ENCODE results near the gene KLC4. TPM values are rescaled to one million over a fixed set of nuclear protein-coding genes. Genes with fewer than 3 reads are reported as not detected.

The KLC4 gene
- polyA plus RNA-seq, 1 donor = 170 TPM

DNA sequence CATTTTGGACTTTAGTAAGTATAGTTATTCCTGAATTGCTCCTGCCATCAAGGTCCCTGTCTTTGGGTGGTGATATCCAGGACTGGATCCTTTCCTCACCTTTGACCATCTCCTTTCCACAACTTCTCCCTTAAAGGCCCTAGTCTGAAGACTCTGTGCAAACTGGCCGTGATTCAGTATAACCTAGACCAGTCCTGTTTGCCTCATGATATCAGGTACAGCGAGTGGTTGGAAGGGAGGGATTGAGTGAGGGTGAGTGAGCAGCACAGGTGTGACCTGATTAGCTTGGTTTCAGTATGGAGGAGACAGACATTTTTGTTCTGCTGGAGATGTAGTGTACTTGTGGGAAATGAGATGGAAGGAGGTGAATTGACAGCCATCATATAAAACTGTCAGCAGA lies 40.3 kb upstream of the KLC4 start:
- Histone ChIP-seq H3K9me3 (ENCODE audit: control insufficient read depth, low read depth, low read length) (no peaks in the 10 kb centered on the region), H3K27ac (ENCODE audit: low read length) (no peak overlapping the region), H3K36me3 (ENCODE audit: control insufficient read depth, insufficient read depth, low read length) (peaks cover 34% of the 10 kb centered on the region), H3K27me3 (ENCODE audit: control insufficient read depth, insufficient read depth, low read length) (no peaks in the 10 kb centered on the region), H3K4me3 (ENCODE audit: low read length) (no peak overlapping the region), H3K4me1 (ENCODE audit: control insufficient read depth, insufficient read depth, low read length) (peaks cover 18% of the 10 kb centered on the region)
- WGBS (ENCODE audit: insufficient coverage, low lambda C conversion rate) = no CpG with 5 or more reads among the region's 2 CpGs
- DNase-seq = no peak

DNA sequence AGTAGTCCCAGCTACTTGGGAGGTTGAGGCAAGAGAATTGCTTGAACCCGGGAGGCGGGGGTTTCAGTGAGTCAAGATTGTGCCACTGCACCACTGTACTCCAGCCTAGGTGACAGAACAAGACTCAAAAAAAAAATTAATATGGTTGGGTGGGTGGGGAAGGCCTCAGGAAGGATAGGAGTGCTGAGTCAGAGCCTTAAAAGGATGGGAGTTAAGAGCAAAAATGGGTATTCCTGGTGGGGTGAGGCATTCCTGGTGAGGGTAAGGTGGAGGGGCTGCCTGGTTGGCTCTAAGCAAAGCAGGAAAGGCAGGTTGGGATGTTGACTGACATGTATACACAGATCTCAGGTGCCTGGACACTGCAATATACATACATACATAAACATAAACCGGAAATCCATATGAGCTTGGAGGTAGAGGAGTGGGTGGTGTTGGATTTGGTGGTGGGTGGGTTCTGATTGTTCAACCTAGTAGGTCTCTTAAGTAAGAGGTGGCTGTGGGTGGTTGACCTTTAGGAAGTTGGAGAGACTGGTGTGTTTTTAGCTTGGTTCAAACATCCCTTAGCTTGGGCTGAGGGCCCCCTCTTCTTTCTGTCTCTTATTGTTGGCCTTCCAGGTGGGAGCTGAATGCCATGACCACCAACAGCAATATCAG lies 39.3 kb upstream of the KLC4 start:
- Histone ChIP-seq H3K4me3 (ENCODE audit: low read length) (no peak overlapping the region), H3K27me3 (ENCODE audit: control insufficient read depth, insufficient read depth, low read length) (no peaks in the 10 kb centered on the region), H3K9me3 (ENCODE audit: control insufficient read depth, low read depth, low read length) (no peaks in the 10 kb centered on the region), H3K27ac (ENCODE audit: low read length) (no peak overlapping the region), H3K4me1 (ENCODE audit: control insufficient read depth, insufficient read depth, low read length) (peaks cover 18% of the 10 kb centered on the region), H3K36me3 (ENCODE audit: control insufficient read depth, insufficient read depth, low read length) (peaks cover 42% of the 10 kb centered on the region)
- DNase-seq = no peak
- WGBS (ENCODE audit: insufficient coverage, low lambda C conversion rate) = no CpG with 5 or more reads among the region's 3 CpGs

DNA sequence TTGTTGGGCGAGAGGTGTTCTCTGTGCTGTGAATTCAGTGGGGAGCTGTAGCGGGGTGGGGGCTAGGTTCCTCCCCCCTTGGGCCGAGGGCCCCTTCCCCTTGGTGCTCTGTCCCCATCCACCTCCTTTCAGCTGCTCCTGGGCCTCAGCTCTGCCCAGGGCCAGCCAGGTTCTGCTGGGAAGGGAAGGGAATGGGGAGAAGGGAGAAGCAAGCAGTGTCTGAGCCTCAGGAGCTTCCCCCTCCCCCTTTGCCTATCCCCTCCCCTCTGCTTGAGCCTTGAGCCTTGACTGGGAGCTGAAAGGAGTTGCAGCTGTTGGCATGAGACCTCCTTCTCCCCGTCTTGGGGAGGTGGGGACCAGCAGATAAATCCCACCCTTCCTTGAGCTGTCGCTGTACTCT lies 38.6 kb upstream of the KLC4 start:
- Histone ChIP-seq H3K27ac (ENCODE audit: low read length) (peak overlapping the region; percentile 53), H3K9me3 (ENCODE audit: control insufficient read depth, low read depth, low read length) (no peaks in the 10 kb centered on the region), H3K36me3 (ENCODE audit: control insufficient read depth, insufficient read depth, low read length) (peaks cover 47% of the 10 kb centered on the region), H3K4me3 (ENCODE audit: low read length) (peak overlapping the region; percentile 77), H3K4me1 (ENCODE audit: control insufficient read depth, insufficient read depth, low read length) (peaks cover 15% of the 10 kb centered on the region), H3K27me3 (ENCODE audit: control insufficient read depth, insufficient read depth, low read length) (no peaks in the 10 kb centered on the region)
- DNase-seq = peak in 1 of 2 donors; percentile 22
- no CpG with 5 or more reads among the region's 5 CpGs for WGBS (ENCODE audit: insufficient coverage, low lambda C conversion rate)

DNA sequence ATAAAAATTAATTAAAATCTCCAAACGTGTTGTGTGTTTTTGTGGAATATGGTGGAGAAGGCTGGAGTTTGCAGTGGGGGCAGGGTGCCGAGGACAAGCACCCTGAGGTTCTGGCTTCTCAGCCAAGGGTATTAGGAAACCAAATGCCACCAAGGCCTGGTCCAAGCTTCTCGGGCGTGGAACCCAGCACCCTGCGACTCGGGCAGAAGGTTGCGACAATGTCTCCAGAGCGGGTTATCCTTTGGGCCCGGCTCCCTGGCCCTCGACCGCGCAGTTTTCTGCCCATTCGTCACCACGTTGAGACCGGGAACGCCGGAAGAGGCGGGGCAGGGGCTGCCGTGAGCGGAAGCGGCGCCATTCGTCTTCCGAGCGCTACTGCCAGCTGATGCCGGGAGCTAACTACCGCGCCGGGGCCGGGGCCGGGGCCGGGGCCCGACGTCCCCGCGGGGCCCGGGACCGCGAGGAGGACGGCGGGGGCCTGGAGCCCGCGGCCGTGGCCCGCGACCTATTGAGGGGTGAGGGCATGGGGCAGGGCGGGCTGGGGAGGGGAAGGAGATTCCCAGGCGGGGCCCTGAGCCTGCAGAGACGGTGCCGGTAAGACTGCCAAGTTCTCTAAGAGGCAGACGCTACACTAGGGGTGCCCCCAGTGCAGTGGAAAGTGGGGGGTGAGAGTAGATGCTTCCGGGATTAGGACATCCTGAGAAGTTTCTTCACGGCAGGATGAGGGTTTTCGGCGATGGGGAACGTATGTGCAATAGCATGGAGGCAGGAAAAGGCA lies 38.0 kb upstream of the KLC4 start, which contains the start of gene RRP36:
RRP36 (plus strand) TSS at position 354 of the 778 bp plus-strand sequence; CDS start at position 386, 32 bp downstream.
- Histone ChIP-seq H3K4me3 (ENCODE audit: low read length) (peak within 1 kb of the TSS; percentile 77), H3K4me1 (ENCODE audit: control insufficient read depth, insufficient read depth, low read length) (peaks cover 11% of the 10 kb centered on the region), H3K27ac (ENCODE audit: low read length) (peak within 1 kb of the TSS; percentile 60), H3K27me3 (ENCODE audit: control insufficient read depth, insufficient read depth, low read length) (no peaks in the 10 kb centered on the region), H3K9me3 (ENCODE audit: control insufficient read depth, low read depth, low read length) (no peaks in the 10 kb centered on the region), H3K36me3 (ENCODE audit: control insufficient read depth, insufficient read depth, low read length) (peaks cover 54% of the 10 kb centered on the region)
- DNase-seq = peak; percentile 44 to 83
- no CpG with 5 or more reads among the region's 56 CpGs for WGBS (ENCODE audit: insufficient coverage, low lambda C conversion rate)

DNA sequence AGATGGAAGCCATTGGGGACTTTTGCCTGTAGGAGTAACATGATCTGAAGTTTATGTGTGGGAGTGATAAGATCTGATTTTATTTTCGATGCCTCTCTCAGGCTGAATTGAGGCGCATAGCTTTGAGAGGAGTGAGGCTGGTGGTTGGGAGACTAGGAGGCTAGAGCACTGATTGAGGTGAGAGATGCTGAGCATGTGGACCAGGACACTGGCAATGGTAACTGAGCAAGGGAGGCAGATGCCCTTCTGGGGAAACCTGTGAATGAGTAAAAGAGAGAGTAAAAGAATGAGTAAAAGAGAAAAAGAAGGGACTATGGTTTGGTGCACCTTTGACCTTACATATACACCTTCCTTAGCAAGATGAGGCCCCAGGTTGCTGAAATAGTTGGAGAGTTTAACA lies 35.0 kb upstream of the KLC4 start:
- DNase-seq = no peak
- H3K4me3 ChIP-seq (ENCODE audit: low read length) = no peak overlapping the region
- WGBS (ENCODE audit: insufficient coverage, low lambda C conversion rate) = no CpG with 5 or more reads among the region's 2 CpGs
- H3K9me3 ChIP-seq (ENCODE audit: control insufficient read depth, low read depth, low read length) = no peaks in the 10 kb centered on the region
- peaks cover 6% of the 10 kb centered on the region for H3K4me1 ChIP-seq (ENCODE audit: control insufficient read depth, insufficient read depth, low read length)
- H3K27me3 ChIP-seq (ENCODE audit: control insufficient read depth, insufficient read depth, low read length) = no peaks in the 10 kb centered on the region
- H3K27ac ChIP-seq (ENCODE audit: low read length) = no peak overlapping the region
- H3K36me3 ChIP-seq (ENCODE audit: control insufficient read depth, insufficient read depth, low read length) = peaks cover 57% of the 10 kb centered on the region

DNA sequence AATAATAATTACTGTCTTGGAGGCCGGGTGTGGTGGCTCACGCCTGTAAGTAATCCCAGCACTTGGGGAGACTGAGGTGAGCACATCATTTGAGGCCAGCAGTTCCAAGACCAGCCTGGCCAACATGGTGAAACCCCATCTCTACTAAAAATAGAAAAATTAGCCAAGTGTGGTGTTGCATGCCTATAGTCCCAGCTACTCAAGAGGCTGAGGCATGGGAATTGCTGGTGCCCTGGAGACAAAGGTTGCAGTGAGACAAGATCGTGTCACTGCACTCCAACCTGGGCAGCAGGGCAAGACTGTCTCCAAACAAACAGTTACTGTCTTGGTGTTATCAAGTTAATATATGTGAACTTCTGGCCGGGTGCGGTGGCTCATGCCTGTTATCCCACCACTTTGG lies 33.1 kb upstream of the KLC4 start:
- Histone ChIP-seq H3K9me3 (ENCODE audit: control insufficient read depth, low read depth, low read length) (no peaks in the 10 kb centered on the region), H3K4me1 (ENCODE audit: control insufficient read depth, insufficient read depth, low read length) (peaks cover 3% of the 10 kb centered on the region), H3K27me3 (ENCODE audit: control insufficient read depth, insufficient read depth, low read length) (no peaks in the 10 kb centered on the region), H3K27ac (ENCODE audit: low read length) (no peak overlapping the region), H3K4me3 (ENCODE audit: low read length) (no peak overlapping the region), H3K36me3 (ENCODE audit: control insufficient read depth, insufficient read depth, low read length) (peaks cover 56% of the 10 kb centered on the region)
- no CpG with 5 or more reads among the region's 5 CpGs for WGBS (ENCODE audit: insufficient coverage, low lambda C conversion rate)
- no peak for DNase-seq

DNA sequence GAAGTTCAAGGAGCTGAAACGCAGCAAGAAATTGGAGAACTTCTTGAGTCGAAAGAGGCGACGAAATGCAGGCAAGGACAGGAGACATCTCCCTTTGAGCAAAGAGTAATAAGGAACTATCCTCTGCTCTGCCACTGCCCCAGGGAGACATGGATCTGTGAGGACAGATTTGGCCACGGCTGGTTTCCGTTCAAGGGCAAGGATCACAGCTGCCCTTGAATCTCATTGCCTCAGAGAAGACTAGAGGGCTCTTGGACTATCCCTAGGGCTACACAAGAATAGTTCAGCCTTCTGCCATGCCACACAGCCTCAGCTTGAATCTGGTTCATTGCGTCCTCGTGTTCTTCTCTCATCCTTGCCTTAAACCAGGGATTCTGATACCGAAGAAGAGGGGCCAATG lies 30.3 kb upstream of the KLC4 start:
- WGBS (ENCODE audit: insufficient coverage, low lambda C conversion rate) = no CpG with 5 or more reads among the region's 9 CpGs
- H3K36me3 ChIP-seq (ENCODE audit: control insufficient read depth, insufficient read depth, low read length) = peaks cover 74% of the 10 kb centered on the region
- H3K9me3 ChIP-seq (ENCODE audit: control insufficient read depth, low read depth, low read length) = no peaks in the 10 kb centered on the region
- no peak overlapping the region for H3K4me3 ChIP-seq (ENCODE audit: low read length)
- H3K27me3 ChIP-seq (ENCODE audit: control insufficient read depth, insufficient read depth, low read length) = no peaks in the 10 kb centered on the region
- DNase-seq = no peak
- H3K4me1 ChIP-seq (ENCODE audit: control insufficient read depth, insufficient read depth, low read length) = peaks cover 1% of the 10 kb centered on the region
- H3K27ac ChIP-seq (ENCODE audit: low read length) = no peak overlapping the region

DNA sequence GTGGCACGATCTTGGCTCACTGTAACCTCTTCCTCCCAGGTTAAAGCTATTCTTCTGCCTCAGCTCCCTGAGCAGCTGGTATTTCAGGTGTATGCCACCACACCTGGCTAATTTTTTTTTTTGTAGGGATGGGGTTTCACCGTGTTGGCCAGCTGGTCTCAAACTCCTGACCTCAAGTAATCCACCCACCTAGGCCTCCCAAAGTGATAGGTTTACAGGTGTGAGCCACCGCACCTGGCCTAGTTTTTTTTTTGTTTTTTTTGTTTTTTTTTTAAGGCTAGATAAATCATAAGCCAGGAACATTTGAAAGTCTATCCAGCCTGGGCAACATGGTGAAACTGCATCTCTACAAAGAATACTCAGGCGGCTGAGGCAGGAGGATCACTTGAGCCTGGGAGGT lies 27.1 kb upstream of the KLC4 start:
- peaks cover 22% of the 10 kb centered on the region for H3K4me1 ChIP-seq (ENCODE audit: control insufficient read depth, insufficient read depth, low read length)
- DNase-seq = no peak
- WGBS (ENCODE audit: insufficient coverage, low lambda C conversion rate) = 100% methylated on average over 1 of the region's 4 CpGs
- H3K36me3 ChIP-seq (ENCODE audit: control insufficient read depth, insufficient read depth, low read length) = peaks cover 69% of the 10 kb centered on the region
- H3K27me3 ChIP-seq (ENCODE audit: control insufficient read depth, insufficient read depth, low read length) = no peaks in the 10 kb centered on the region
- H3K27ac ChIP-seq (ENCODE audit: low read length) = no peak overlapping the region
- no peaks in the 10 kb centered on the region for H3K9me3 ChIP-seq (ENCODE audit: control insufficient read depth, low read depth, low read length)
- no peak overlapping the region for H3K4me3 ChIP-seq (ENCODE audit: low read length)

DNA sequence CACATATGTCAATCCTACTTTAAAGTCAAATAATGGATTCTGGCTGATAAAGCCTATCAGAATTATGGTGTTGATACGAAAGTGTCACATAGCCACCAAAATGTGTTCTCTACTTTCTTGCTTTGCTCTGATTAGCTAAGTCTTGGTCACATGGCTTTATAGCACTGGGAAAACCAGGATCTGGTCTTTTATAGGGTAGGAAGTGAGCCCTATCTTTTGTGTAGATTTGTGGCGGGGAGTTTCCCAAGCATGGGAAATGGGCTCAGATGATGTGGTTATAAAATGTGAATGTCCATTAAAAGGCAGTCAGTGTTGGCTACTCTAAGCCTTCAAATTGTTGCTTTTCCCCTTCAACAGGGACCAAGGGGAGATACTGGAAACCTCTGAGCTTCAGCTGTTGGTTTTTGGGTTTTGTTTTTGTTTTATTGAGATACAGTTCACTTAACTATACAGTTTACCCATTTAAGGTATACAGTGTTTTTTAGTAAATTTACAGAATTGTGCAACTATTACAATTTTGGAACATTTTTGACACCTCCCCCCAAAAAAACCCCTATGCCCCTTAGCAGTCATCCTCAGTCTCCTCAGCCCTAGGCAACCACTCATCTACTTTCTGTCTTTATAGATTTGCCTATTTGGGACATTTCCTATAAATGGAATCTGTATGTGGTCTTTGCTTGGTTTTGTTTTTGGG lies 25.8 kb upstream of the KLC4 start:
- no peak overlapping the region for H3K4me3 ChIP-seq (ENCODE audit: low read length)
- H3K27me3 ChIP-seq (ENCODE audit: control insufficient read depth, insufficient read depth, low read length) = no peaks in the 10 kb centered on the region
- H3K9me3 ChIP-seq (ENCODE audit: control insufficient read depth, low read depth, low read length) = no peaks in the 10 kb centered on the region
- H3K36me3 ChIP-seq (ENCODE audit: control insufficient read depth, insufficient read depth, low read length) = peaks cover 72% of the 10 kb centered on the region
- whole genome bisulfite sequencing (ENCODE audit: insufficient coverage, low lambda C conversion rate) = no CpG with 5 or more reads among the region's 2 CpGs
- peak overlapping the region; percentile 65 for H3K27ac ChIP-seq (ENCODE audit: low read length)
- no peak for DNase-seq
- peaks cover 22% of the 10 kb centered on the region for H3K4me1 ChIP-seq (ENCODE audit: control insufficient read depth, insufficient read depth, low read length)

DNA sequence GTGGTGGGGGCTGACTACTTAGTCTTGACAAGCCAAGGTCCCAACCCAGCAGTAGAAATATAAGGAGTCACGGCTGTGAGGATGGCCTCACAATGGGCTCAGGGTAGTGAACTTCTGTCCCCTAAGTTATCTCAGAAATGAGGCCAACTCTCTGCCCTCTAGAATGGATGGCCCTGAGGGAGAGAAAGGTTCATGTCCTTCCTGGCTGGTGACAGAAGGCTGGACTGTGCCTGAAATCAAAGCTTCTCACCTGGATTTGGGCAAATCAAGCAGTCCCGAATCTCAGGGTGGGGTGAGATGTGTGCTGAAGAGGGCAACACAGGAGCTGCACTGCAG lies 25.3 kb upstream of the KLC4 start:
- H3K9me3 ChIP-seq (ENCODE audit: control insufficient read depth, low read depth, low read length) = no peaks in the 10 kb centered on the region
- peak in 1 of 2 donors; percentile 74 for DNase-seq
- peak overlapping the region; percentile 65 for H3K27ac ChIP-seq (ENCODE audit: low read length)
- no peaks in the 10 kb centered on the region for H3K27me3 ChIP-seq (ENCODE audit: control insufficient read depth, insufficient read depth, low read length)
- peaks cover 22% of the 10 kb centered on the region for H3K4me1 ChIP-seq (ENCODE audit: control insufficient read depth, insufficient read depth, low read length)
- H3K4me3 ChIP-seq (ENCODE audit: low read length) = no peak overlapping the region
- peaks cover 72% of the 10 kb centered on the region for H3K36me3 ChIP-seq (ENCODE audit: control insufficient read depth, insufficient read depth, low read length)
- no CpG with 5 or more reads among the region's 2 CpGs for WGBS (ENCODE audit: insufficient coverage, low lambda C conversion rate)
